Astrocyte (in vitro differentiated cells and primary cell): ENCODE data around the gene LBP. TPM values are rescaled to one million over a fixed set of nuclear protein-coding genes. Genes with fewer than 3 reads are reported as not detected.

Source experiments
- DNase-seq: peaks from one replicate; pipeline ENCODE4 v3.0.0-alpha.2; 2010; ENCODE audit warnings: low read depth
- FAIRE-seq: peaks from 2 replicates; lab custom pipeline; 2011; peaks lifted over from hg19 to GRCh38; lab: Jason Lieb, UNC
- H2AFZ ChIP-seq: 2 replicates; pipeline ENCODE4 v1.6.0; 2012; ENCODE audit warnings: low read depth, low read length, inconsistent platforms
- H3K27ac ChIP-seq: 2 replicates; pipeline ENCODE4 v1.5.1; 2011; ENCODE audit warnings: low read depth, low read length, inconsistent platforms
- H3K27me3 ChIP-seq: 2 replicates; pipeline ENCODE4 v1.6.0; 2011; ENCODE audit warnings: low read length, inconsistent platforms; ENCODE audit not compliant: insufficient read depth
- H3K36me3 ChIP-seq: 2 replicates; pipeline ENCODE4 v1.5.1; 2011; ENCODE audit warnings: low read length, inconsistent platforms; ENCODE audit not compliant: insufficient read depth
- H3K4me1 ChIP-seq: 2 replicates; pipeline ENCODE4 v1.5.1; 2011; ENCODE audit warnings: low read length, inconsistent platforms; ENCODE audit not compliant: insufficient read depth
- H3K4me2 ChIP-seq: 2 replicates; pipeline ENCODE4 v1.6.0; 2012; ENCODE audit warnings: low read length, inconsistent platforms
- H3K4me3 ChIP-seq: 2 replicates; pipeline ENCODE4 v1.5.1; 2011; ENCODE audit warnings: low read depth, mild to moderate bottlenecking, low read length, inconsistent platforms; ENCODE audit not compliant: insufficient read depth
- H3K79me2 ChIP-seq: 2 replicates; pipeline ENCODE4 v1.6.0; 2012; ENCODE audit warnings: mild to moderate bottlenecking, low read length, inconsistent platforms; ENCODE audit not compliant: insufficient read depth
- H3K9ac ChIP-seq: 2 replicates; pipeline ENCODE4 v1.6.0; 2012; ENCODE audit warnings: mild to moderate bottlenecking, low read length, inconsistent platforms
- H3K9me3 ChIP-seq: 2 replicates; pipeline ENCODE4 v1.5.1; 2012; ENCODE audit warnings: low read depth, mild to moderate bottlenecking, low read length, inconsistent platforms; ENCODE audit not compliant: insufficient read depth
- H4K20me1 ChIP-seq: 2 replicates; pipeline ENCODE4 v1.6.0; 2012; ENCODE audit warnings: low read length, inconsistent platforms; ENCODE audit not compliant: insufficient read depth
- H3K27ac Mint-ChIP-seq: one replicate; pipeline ENCODE4 v1.8.0; 2021; ENCODE audit warnings: mild to moderate bottlenecking, mixed read lengths; ENCODE audit not compliant: unreplicated experiment
- H3K27me3 Mint-ChIP-seq: one replicate; pipeline ENCODE4 v1.8.0; 2021; ENCODE audit warnings: low read depth, mixed read lengths; ENCODE audit not compliant: unreplicated experiment
- H3K36me3 Mint-ChIP-seq: one replicate; pipeline ENCODE4 v1.8.0; 2021; ENCODE audit warnings: low read depth, mixed read lengths; ENCODE audit not compliant: unreplicated experiment
- H3K4me1 Mint-ChIP-seq: one replicate; pipeline ENCODE4 v1.8.0; 2021; ENCODE audit warnings: low read depth, mixed read lengths; ENCODE audit not compliant: unreplicated experiment
- H3K4me3 Mint-ChIP-seq: one replicate; pipeline ENCODE4 v1.8.0; 2021; ENCODE audit warnings: mild to moderate bottlenecking, moderate library complexity, mixed read lengths; ENCODE audit not compliant: unreplicated experiment
- H3K9me3 Mint-ChIP-seq: one replicate; pipeline ENCODE4 v1.8.0; 2021; ENCODE audit warnings: mild to moderate bottlenecking, mixed read lengths; ENCODE audit not compliant: unreplicated experiment
- CTCF ChIP-seq: IDR thresholded peaks from 2 replicates; pipeline ENCODE4 v1.5.1; 2011; ENCODE audit warnings: low read depth, mild to moderate bottlenecking, inconsistent platforms, low read length, moderate library complexity; ENCODE audit not compliant: insufficient read depth
- EZH2 ChIP-seq: IDR thresholded peaks from 2 replicates; pipeline ENCODE4 v1.6.1; 2012; ENCODE audit warnings: mild to moderate bottlenecking, low read length, inconsistent platforms; ENCODE audit not compliant: insufficient read depth
- total RNA-seq: library from RNA; stranded (reverse); gene quantifications from 2 replicates; pipeline ENCODE4 v1.2.1, GENCODE V29; 2021

Gene LBP
- total RNA-seq, 1 donor from 2014 or later, result not detected

DNA sequence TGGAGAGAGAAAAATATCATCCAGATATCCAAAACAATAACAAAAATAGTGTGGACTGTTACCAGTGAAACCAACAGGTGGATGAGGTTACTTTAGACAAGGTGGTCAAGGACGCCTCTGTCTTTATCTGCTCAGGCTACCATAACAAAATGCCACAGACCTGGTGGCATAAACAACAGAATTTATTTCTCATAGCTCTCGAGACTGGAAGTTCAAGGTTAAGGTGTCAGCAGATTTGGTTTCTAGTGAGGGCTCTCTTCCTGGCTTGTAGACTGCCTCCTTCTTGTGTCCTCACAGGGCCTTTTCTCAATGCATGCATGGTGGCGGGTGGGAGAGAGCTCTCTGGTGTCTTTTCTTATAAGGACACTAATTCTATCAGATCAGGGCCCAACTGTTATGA is 21.1 kb upstream of the LBP start:
- H3K4me2 ChIP-seq, result no peak overlapping the region
- peaks cover 9% of the 10 kb centered on the region for H3K27me3 ChIP-seq
- no peak overlapping the region for H3K4me3 ChIP-seq
- no peaks in the 10 kb centered on the region for H4K20me1 ChIP-seq
- Mint-ChIP-seq H3K27ac (no peak overlapping the region), H3K4me3 (no peak overlapping the region), H3K36me3 (no peaks in the 10 kb centered on the region), H3K9me3 (peaks cover 6% of the 10 kb centered on the region), H3K27me3 (peaks cover 49% of the 10 kb centered on the region), H3K4me1 (peaks cover 4% of the 10 kb centered on the region)
- H3K4me1 ChIP-seq, result peaks cover 4% of the 10 kb centered on the region
- TF ChIP-seq EZH2 (no peak), CTCF (no peak)
- H3K9me3 ChIP-seq, result no peaks in the 10 kb centered on the region
- H3K9ac ChIP-seq, result no peak overlapping the region
- H3K79me2 ChIP-seq, result no peaks in the 10 kb centered on the region
- DNase-seq (no peak), FAIRE-seq (no peak)
- no peak overlapping the region for H2AFZ ChIP-seq
- H3K36me3 ChIP-seq, result no peaks in the 10 kb centered on the region
- no peak overlapping the region for H3K27ac ChIP-seq

- H3K27me3 Mint-ChIP-seq, result peaks cover 51% of the 10 kb centered on the region
- TF ChIP-seq CTCF (no peak), EZH2 (no peak)
- peaks cover 6% of the 10 kb centered on the region for H3K9me3 Mint-ChIP-seq
- no peaks in the 10 kb centered on the region for H3K9me3 ChIP-seq
- H3K27me3 ChIP-seq, result peaks cover 9% of the 10 kb centered on the region
- no peaks in the 10 kb centered on the region for H4K20me1 ChIP-seq
- H2AFZ ChIP-seq, result no peak overlapping the region
- no peak for FAIRE-seq
- H3K4me2 ChIP-seq, result no peak overlapping the region
- no peaks in the 10 kb centered on the region for H3K79me2 ChIP-seq
- H3K36me3 Mint-ChIP-seq, result no peaks in the 10 kb centered on the region
- H3K27ac ChIP-seq, result no peak overlapping the region
- DNase-seq, result no peak
- no peaks in the 10 kb centered on the region for H3K4me1 Mint-ChIP-seq
- no peaks in the 10 kb centered on the region for H3K36me3 ChIP-seq
- no peaks in the 10 kb centered on the region for H3K4me1 ChIP-seq
- no peak overlapping the region for H3K9ac ChIP-seq
- H3K4me3 ChIP-seq, result no peak overlapping the region
- H3K4me3 Mint-ChIP-seq, result no peak overlapping the region
- H3K27ac Mint-ChIP-seq, result no peak overlapping the region
These were observed 20.4 kb upstream of the LBP start for GRCh38 chr20:38325905-38326304.

- Histone ChIP-seq H3K79me2 (no peaks in the 10 kb centered on the region), H3K27ac (no peak overlapping the region), H3K27me3 (peaks cover 9% of the 10 kb centered on the region), H3K4me1 (no peaks in the 10 kb centered on the region), H3K9me3 (no peaks in the 10 kb centered on the region), H3K4me2 (no peak overlapping the region), H4K20me1 (no peaks in the 10 kb centered on the region), H3K36me3 (no peaks in the 10 kb centered on the region), H3K4me3 (no peak overlapping the region), H3K9ac (no peak overlapping the region), H2AFZ (no peak overlapping the region)
- no peak for DNase-seq
- peaks cover 55% of the 10 kb centered on the region for H3K27me3 Mint-ChIP-seq
- no peak for FAIRE-seq
- H3K36me3 Mint-ChIP-seq, result no peaks in the 10 kb centered on the region
- H3K4me3 Mint-ChIP-seq, result no peak overlapping the region
- no peak for TF ChIP-seq CTCF
- peaks cover 6% of the 10 kb centered on the region for H3K9me3 Mint-ChIP-seq
- no peaks in the 10 kb centered on the region for H3K4me1 Mint-ChIP-seq
- H3K27ac Mint-ChIP-seq, result no peak overlapping the region
These were observed 20.0 kb upstream of the LBP start for GRCh38 chr20:38326309-38326708.
